PC-3 (cell line): ENCODE measurements around the gene CKS2. TPM values are rescaled to one million over a fixed set of nuclear protein-coding genes. Genes with fewer than 3 reads are reported as not detected.

Source experiments
- ATAC-seq: fragments of 200-7000 bp; cut with Tn5 transposase; 2 replicates; pipeline ENCODE4 v1.9.1; 2020; ENCODE audit warnings: mild to moderate bottlenecking, moderate library complexity
- BruUV-seq: library from RNA; stranded (reverse); fragments of 400-500 nt; replicated peaks from 2 replicates; lab custom pipeline; 2021; lab: Mats Ljungman, UMichigan
- CTCF ChIA-PET: fragments of 300-600 bp; sonication (Branson Sonifier 250); formaldehyde crosslinking; loops from one replicate; lab custom pipeline; 2022; ENCODE audit warnings: antibody characterized with exemption; lab: Charles Lee
- POLR2A ChIA-PET: fragments of 300-600 bp; sonication (Branson Sonifier 250); formaldehyde crosslinking; loops from one replicate; lab custom pipeline; 2022; ENCODE audit warnings: antibody characterized with exemption; ENCODE audit not compliant: unreplicated experiment; lab: Charles Lee
- DNase-seq: peaks from one replicate; pipeline ENCODE4 v3.0.0-alpha.2; 2015
- H2AFZ ChIP-seq: fragments of 300-600 bp; sonication (generic); 2 replicates; pipeline ENCODE4 v1.6.0; 2016; ENCODE audit warnings: antibody characterized with exemption, low read length
- H3F3A ChIP-seq: fragments of 300-600 bp; sonication (generic); one replicate; pipeline ENCODE4 v1.6.0; 2017; ENCODE audit warnings: antibody characterized with exemption, low read length, control low read depth, mild to moderate bottlenecking; ENCODE audit not compliant: unreplicated experiment
- H3K27ac ChIP-seq: fragments of 300-600 bp; sonication (generic); 2 replicates; pipeline ENCODE4 v1.5.1; 2016; ENCODE audit warnings: mild to moderate bottlenecking, low read length
- H3K27me3 ChIP-seq: fragments of 300-600 bp; sonication (generic); 2 replicates; pipeline ENCODE4 v1.6.1; 2016; ENCODE audit warnings: low read length, mixed read lengths
- H3K36me3 ChIP-seq: fragments of 300-600 bp; sonication (generic); 2 replicates; pipeline ENCODE4 v1.6.1; 2016; ENCODE audit warnings: low read depth, mixed run types, low read length, mixed read lengths
- H3K4me1 ChIP-seq: fragments of 300-600 bp; sonication (generic); 2 replicates; pipeline ENCODE4 v1.5.1; 2016; ENCODE audit warnings: low read length; ENCODE audit not compliant: insufficient read depth
- H3K4me2 ChIP-seq: fragments of 300-600 bp; sonication (generic); 2 replicates; pipeline ENCODE4 v1.6.0; 2016; ENCODE audit warnings: low read length
- H3K4me3 ChIP-seq: fragments of 300-600 bp; sonication (generic); 2 replicates; pipeline ENCODE4 v1.5.1; 2016; ENCODE audit warnings: mild to moderate bottlenecking, low read length, mixed read lengths
- H3K79me2 ChIP-seq: fragments of 300-600 bp; sonication (generic); 2 replicates; pipeline ENCODE4 v1.6.1; 2017; ENCODE audit warnings: low read length, mixed read lengths
- H3K9ac ChIP-seq: fragments of 300-600 bp; sonication (generic); 2 replicates; pipeline ENCODE4 v1.6.0; 2016; ENCODE audit warnings: mild to moderate bottlenecking, low read length
- H3K9me2 ChIP-seq: fragments of 300-600 bp; sonication (generic); replicated peaks from 2 replicates; pipeline ENCODE4 v1.6.1; 2016; ENCODE audit warnings: mixed run types, low read length, mixed read lengths
- H3K9me3 ChIP-seq: fragments of 300-600 bp; sonication (generic); 2 replicates; pipeline ENCODE4 v1.6.1; 2016; ENCODE audit warnings: low read length, mixed read lengths
- H4K20me1 ChIP-seq: fragments of 300-600 bp; sonication (generic); 2 replicates; pipeline ENCODE4 v1.6.1; 2016; ENCODE audit warnings: low read length, mixed read lengths
- EZH2 ChIP-seq: fragments of 300-600 bp; sonication (generic); IDR thresholded peaks from one replicate; pipeline ENCODE4 v1.6.1; 2017; ENCODE audit warnings: antibody characterized with exemption, mild to moderate bottlenecking, low read length; ENCODE audit not compliant: unreplicated experiment
- EZH2phosphoT487 ChIP-seq: fragments of 300-600 bp; sonication (generic); IDR thresholded peaks from 2 replicates; pipeline ENCODE4 v1.6.1; 2018; ENCODE audit warnings: mild to moderate bottlenecking, antibody characterized with exemption, low read length, borderline replicate concordance
- intact Hi-C: fragments of 100-400 bp; cut with micrococcal nuclease; formaldehyde crosslinking; loops from 2 replicates; pipeline ENCODE4 v1.9.0; 2023
- total RNA-seq: library from RNA; depleted of rRNA; stranded (reverse); fragments of >200 nt; gene quantifications from 2 replicates; pipeline ENCODE4 v1.2.3, GENCODE V29; 2014
- TF ChIP-seq, protein P1 (sequence below): fragments of 300-600 bp; sonication (generic); conservative IDR thresholded peaks from 2 replicates; pipeline ENCODE4 v1.5.1; 2017; ENCODE audit warnings: antibody characterized with exemption, low read depth, mild to moderate bottlenecking, low read length

The CKS2 gene
- total RNA-seq, 1 experiment from 2014 or later = 147 TPM

DNA sequence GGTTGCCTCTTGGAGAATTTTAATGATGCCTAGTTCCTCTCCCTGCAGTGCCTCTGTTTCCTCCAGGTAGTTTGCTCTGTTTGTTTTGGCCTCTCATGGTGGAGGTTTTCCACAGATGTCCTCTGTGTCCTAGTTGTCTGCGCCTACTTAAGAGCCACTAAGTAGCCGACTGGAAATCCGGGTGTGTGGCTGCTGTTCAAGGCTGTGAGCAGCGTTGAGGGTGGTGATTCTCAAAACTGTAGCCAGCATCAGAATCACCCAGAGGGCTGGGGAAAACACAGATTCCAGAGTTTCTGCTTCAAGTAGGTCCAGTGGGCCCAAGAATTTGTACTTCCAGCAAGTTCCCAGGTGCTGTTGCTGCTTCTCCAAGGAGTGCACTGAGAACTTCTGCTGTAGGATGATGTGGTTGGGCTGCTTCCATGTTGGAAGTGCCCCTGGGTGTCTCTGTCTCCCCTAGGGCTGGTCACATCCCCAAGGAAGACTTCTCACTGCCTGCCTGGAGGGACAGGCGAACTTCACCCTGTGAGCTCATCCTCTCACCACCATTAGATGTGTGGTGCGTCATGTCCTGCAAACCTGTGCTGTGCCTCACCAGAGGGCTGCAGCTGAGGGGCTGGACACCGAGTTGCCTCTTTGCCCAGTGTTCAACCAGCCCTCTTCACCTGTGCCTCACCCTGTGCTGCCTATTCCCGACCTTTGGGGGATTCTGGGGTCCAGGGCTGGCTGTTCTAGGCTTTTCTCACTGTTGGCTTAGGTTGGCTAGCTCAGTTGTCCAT is 42.1 kb downstream of the CKS2 start:
- H3K79me2 ChIP-seq = no peaks in the 10 kb centered on the region
- no peak overlapping the region for H3K4me3 ChIP-seq
- no peak overlapping the region for H3K4me2 ChIP-seq
- no peaks in the 10 kb centered on the region for H3K27me3 ChIP-seq
- H3F3A ChIP-seq = no peaks in the 10 kb centered on the region
- ChIA-PET POLR2A (no interaction called here), CTCF (no interaction called here)
- no peaks in the 10 kb centered on the region for H3K4me1 ChIP-seq
- no TSS peak for BruUV-seq
- H3K9me3 ChIP-seq = no peaks in the 10 kb centered on the region
- H3K27ac ChIP-seq = no peak overlapping the region
- H2AFZ ChIP-seq = no peak overlapping the region
- H3K9me2 ChIP-seq = no peaks in the 10 kb centered on the region
- TF ChIP-seq EZH2phosphoT487 (no peak), EZH2 (no peak)
- TF ChIP-seq, protein P1, sequence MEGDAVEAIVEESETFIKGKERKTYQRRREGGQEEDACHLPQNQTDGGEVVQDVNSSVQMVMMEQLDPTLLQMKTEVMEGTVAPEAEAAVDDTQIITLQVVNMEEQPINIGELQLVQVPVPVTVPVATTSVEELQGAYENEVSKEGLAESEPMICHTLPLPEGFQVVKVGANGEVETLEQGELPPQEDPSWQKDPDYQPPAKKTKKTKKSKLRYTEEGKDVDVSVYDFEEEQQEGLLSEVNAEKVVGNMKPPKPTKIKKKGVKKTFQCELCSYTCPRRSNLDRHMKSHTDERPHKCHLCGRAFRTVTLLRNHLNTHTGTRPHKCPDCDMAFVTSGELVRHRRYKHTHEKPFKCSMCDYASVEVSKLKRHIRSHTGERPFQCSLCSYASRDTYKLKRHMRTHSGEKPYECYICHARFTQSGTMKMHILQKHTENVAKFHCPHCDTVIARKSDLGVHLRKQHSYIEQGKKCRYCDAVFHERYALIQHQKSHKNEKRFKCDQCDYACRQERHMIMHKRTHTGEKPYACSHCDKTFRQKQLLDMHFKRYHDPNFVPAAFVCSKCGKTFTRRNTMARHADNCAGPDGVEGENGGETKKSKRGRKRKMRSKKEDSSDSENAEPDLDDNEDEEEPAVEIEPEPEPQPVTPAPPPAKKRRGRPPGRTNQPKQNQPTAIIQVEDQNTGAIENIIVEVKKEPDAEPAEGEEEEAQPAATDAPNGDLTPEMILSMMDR = no peak
- no peaks in the 10 kb centered on the region for H3K36me3 ChIP-seq
- H3K9ac ChIP-seq = no peak overlapping the region
- intact Hi-C loops = no loop called here
- no peaks in the 10 kb centered on the region for H4K20me1 ChIP-seq
- ATAC-seq (no peak), DNase-seq (no peak)

DNA sequence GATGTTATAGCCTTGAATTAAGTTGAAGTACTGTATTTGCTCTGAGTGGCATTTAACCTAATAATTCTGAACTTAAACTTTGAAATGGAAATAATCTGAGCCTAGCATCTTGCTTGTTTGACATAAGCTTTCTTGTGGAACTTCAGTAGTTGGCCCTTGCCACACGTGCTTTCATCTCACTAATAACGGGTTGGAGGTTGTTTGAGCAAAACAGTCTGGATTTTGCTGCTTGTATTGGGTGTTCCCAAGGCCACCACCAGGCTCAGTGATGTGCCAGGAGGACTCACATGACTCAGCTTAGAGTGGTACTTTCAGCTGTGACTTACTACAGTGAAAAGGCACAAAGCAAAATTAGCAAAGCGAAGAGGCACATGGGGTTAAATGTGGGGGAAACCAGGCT is 43.0 kb downstream of the CKS2 start:
- Histone ChIP-seq H3K36me3 (no peaks in the 10 kb centered on the region; the same call in 1 of the 2 replicates), H3K27ac (no peak overlapping the region), H2AFZ (no peak overlapping the region), H3K9me2 (no peaks in the 10 kb centered on the region), H3K9me3 (no peaks in the 10 kb centered on the region), H3F3A (no peaks in the 10 kb centered on the region), H4K20me1 (no peaks in the 10 kb centered on the region), H3K9ac (no peak overlapping the region), H3K4me2 (no peak overlapping the region), H3K4me1 (no peaks in the 10 kb centered on the region), H3K4me3 (no peak overlapping the region), H3K27me3 (no peaks in the 10 kb centered on the region), H3K79me2 (no peaks in the 10 kb centered on the region)
- no peak for TF ChIP-seq EZH2
- TF ChIP-seq, protein P1 = no peak
- TF ChIP-seq EZH2phosphoT487 = no peak
- ChIA-PET CTCF (no interaction called here), POLR2A (no interaction called here)
- no peak for ATAC-seq
- BruUV-seq = no TSS peak
- intact Hi-C loops = no loop called here
- DNase-seq = peak; percentile 1

DNA sequence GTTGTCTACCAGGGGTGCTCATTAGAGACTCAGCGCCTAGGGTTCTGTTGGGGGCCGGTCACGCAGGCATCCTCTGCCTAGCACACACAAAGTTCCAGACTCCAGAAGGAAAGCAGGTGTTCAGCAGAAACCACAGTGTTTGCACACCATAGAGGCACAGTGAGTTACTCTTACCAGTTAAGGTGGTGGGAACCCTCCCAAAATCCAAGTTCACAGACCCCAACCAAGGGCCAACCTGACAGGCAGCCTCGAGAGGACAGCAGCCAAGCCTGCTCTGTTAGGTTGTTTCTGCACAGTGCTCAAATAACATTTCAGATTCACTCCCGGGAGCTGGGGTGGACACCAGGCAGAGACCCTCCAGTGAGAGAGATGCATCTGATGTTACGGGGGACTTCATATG is 43.5 kb downstream of the CKS2 start:
- no peaks in the 10 kb centered on the region for H3F3A ChIP-seq
- H3K36me3 ChIP-seq = no peaks in the 10 kb centered on the region; the same call in 1 of the 2 replicates
- no peak overlapping the region for H3K27ac ChIP-seq
- H3K9me2 ChIP-seq = no peaks in the 10 kb centered on the region
- no TSS peak for BruUV-seq
- no peaks in the 10 kb centered on the region for H3K4me1 ChIP-seq
- no peaks in the 10 kb centered on the region for H3K79me2 ChIP-seq
- H3K9me3 ChIP-seq = no peaks in the 10 kb centered on the region
- ATAC-seq (no peak), DNase-seq (no peak)
- no peak overlapping the region for H2AFZ ChIP-seq
- no peak overlapping the region for H3K9ac ChIP-seq
- ChIA-PET POLR2A (no interaction called here), CTCF (no interaction called here)
- H3K4me2 ChIP-seq = no peak overlapping the region
- no peaks in the 10 kb centered on the region for H4K20me1 ChIP-seq
- intact Hi-C loops = no loop called here
- TF ChIP-seq, protein P1 = no peak
- TF ChIP-seq EZH2phosphoT487 (no peak), EZH2 (no peak)
- H3K27me3 ChIP-seq = no peaks in the 10 kb centered on the region
- no peak overlapping the region for H3K4me3 ChIP-seq
